GM20000 (cell line): ENCODE data around the gene YWHAH.

ENCODE experiments used
- DNase-seq: peaks from one replicate; pipeline ENCODE4 v3.0.0; 2012; ENCODE audit warnings: low spot score
- TF ChIP-seq, protein P1 (sequence below): IDR thresholded peaks from 2 replicates; pipeline ENCODE4 v1.5.1; 2012; ENCODE audit warnings: mild to moderate bottlenecking, control low read depth; ENCODE audit errors: extremely low read depth, missing control alignments

YWHAH gene

DNA sequence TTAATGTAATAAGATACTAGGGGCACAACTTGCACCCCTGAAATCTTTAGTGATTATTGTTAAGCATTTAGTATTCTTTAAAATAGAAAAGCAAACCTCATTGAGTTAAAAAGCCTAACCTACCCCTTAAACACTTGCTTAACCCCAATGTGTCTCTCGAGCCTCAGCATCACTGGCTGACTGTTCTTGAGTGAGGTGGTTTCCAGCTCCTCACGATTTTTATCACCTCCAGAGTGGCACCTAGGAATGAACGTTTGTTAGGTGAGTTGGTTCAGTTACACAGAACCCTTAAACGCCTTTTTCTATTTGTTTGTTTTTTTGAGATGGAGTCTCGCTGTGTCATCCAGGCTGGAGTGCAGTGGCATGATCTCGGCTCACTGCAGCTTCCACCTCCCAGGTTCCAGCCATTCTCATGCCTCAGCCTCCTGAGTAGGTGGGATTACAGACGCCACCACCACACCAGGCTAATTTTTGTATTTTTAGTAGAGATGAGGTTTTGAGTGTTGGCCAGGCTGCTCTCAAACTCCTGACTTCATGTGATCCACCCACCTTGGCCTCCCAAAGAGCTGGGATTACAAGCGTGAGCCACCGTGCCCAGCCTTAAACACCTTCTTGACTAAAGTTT lies 13.7 kb downstream of the YWHAH start:
- TF ChIP-seq, protein P1, sequence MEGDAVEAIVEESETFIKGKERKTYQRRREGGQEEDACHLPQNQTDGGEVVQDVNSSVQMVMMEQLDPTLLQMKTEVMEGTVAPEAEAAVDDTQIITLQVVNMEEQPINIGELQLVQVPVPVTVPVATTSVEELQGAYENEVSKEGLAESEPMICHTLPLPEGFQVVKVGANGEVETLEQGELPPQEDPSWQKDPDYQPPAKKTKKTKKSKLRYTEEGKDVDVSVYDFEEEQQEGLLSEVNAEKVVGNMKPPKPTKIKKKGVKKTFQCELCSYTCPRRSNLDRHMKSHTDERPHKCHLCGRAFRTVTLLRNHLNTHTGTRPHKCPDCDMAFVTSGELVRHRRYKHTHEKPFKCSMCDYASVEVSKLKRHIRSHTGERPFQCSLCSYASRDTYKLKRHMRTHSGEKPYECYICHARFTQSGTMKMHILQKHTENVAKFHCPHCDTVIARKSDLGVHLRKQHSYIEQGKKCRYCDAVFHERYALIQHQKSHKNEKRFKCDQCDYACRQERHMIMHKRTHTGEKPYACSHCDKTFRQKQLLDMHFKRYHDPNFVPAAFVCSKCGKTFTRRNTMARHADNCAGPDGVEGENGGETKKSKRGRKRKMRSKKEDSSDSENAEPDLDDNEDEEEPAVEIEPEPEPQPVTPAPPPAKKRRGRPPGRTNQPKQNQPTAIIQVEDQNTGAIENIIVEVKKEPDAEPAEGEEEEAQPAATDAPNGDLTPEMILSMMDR = no peak
- DNase-seq = no peak

DNA sequence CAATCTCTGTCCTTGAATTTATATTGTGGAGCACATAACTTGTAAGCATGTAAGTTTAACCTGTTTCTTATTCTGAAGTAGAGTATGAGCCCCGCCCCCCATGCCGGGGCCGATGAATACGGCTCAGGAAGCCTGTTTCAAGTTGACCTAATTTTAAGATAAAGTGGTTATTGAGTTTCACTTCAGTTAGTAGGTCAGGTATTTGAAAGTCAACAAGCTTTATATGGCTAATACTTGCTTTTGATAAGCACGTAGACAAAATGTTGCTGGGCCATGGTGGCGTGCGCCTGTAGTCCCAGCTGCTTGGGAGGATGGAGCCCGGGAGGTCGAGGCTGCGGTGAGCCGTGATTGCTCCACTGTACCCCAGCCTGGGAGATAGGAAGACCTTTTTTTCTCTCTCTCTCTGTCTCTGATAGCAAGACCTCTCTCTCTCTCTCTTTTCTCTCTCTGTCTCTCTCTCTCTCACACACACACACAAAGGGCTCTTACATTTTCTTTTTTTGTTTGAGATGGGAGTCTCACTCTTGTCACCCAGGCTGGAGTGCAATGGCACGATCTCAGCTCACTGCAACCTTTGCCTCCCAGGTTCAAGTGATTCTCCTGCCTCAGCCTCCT lies 14.4 kb downstream of the YWHAH start:
- no peak for DNase-seq
- TF ChIP-seq, protein P1 = no peak

DNA sequence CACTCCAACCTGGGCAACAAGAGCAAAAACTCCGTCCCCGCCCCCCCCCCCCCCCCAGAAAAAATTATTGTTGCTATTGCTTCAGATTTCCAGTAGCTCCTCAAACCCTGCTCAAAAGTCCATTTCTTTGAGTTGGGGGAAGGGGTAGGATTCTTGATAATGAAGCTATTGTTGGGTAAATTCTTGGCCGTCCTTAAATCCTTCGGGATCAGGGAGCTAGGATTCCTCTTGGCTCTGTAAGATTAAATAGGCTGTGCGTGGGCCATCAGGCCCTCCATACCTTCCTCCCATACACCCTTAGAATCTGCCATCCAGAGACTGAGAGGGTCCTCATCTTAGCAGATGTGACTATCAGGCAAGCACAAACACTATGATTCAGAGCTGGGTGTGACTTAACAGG lies 16.4 kb downstream of the YWHAH start:
- DNase-seq = no peak
- TF ChIP-seq, protein P1 = no peak

DNA sequence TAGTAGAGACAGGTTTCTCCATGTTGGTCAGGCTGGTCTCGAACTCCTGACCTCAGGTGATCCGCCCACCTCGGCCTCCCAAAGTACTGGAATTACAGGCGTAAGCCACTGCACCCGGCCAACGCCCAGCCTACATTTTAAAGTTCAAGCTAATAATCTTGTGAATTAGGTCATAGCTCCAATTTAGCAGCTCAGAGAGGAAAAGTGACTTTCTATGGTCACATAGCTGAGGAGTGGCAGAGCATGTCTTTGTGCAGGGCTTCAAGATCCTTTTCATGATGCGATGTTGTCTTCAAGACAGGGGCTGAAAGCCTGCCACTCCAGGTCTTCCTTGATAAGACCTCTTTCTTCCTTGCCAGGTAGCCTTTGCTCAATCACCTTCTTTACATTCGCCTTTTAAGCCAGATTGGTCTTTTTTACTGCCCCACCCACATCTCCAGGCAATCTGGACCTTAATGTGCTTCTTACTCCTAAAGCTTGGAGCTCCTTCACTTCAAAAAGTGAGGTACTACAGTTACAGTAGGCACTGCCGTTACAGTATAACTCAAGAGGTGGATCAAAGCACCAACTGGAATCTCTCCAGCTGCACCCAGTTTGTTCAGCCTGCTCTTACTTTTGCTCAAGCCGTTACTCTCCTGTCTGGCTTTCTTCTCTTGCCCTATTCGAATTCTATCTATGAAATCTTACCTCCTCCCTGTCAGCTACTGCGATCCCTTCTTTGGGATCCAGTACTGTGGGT lies 18.2 kb downstream of the YWHAH start:
- DNase-seq = no peak
- TF ChIP-seq, protein P1 = no peak

DNA sequence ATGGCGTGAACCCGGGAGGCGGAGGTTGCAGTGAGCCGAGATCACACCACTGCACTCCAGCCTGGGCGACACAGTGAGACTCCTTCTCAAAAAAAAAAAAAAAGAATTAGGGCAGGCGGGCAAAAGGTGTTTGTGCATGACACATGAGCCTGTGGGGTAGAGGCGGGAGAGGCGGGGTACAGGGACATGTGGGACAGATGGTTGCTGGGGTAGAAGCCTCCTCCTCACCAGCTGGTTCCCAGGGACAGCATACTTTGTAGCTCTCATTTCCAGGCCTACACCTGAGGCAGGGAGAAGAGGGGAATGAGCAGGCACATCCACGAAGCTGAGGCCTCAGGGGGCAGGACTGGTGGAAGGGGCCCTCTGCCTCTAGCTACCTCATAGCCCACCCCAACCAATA lies 23.7 kb downstream of the YWHAH start:
- TF ChIP-seq, protein P1 = no peak
- no peak for DNase-seq

DNA sequence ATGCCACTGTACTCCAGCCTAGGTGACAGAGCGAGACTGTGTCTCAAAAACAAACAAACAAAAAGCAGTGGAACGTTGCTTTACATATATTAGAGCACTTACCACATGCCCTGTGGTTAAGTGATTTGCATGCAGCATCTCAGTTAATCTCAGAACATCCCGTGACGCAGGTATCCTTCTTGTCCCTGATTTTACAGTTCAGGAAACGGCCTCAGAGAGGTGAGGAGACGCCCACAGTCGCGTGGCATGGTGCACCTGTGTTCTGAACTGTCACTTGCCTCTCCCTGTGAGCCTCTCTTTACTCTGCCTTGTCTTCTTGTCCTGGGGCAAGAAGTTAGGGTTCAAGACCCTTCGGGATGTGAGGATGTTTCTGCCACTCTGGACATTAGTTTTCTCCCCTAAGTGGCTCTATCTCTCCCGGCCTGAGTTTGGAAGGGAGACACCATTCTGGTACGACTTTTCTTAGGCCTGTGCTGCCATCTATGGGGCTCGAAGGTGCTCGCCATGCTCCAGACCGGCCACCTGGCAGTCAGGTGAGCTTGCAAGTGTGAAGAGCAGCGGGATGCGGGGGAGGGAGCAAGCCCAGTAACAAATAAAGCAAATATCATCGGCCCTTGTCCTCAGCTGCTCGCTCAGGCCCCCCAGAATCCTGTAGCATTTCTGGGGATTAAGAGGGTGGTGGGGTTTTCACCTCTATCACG lies 25.6 kb downstream of the YWHAH start:
- peak; percentile 75 for DNase-seq

More for the DNA sequence above, 25.6 kb downstream of the YWHAH start:
- TF ChIP-seq, protein P1 = peak; percentile 42
